Stimulated activated naive CD8-positive, alpha-beta T cell treated with anti-CD3 and anti-CD28 coated beads, Interleukin-15, Interleukin-2, amounts not matched to agents 100 U/mL and 50 U/mL, for 24 hours (primary cell): ENCODE measurements around the gene CEP70.
"Not testable (repeated sequence)": the region's sequence is repeated elsewhere in the genome, so short reads cannot be mapped to it uniquely, and the experiment has no call there.

Experiments used
- ATAC-seq: fragments of 150-1000 bp; cut with Tn5 transposase; one replicate; pipeline ENCODE4 v1.10.0; 2021
- DNase-seq: peaks from one replicate; pipeline ENCODE4 v3.0.0; 2021

CEP70 gene

GRCh38 chr3:138591392-138591791, 2.7 kb downstream of the CEP70 start:
- DNase-seq, result no peak
- no peak for ATAC-seq

- no peak for DNase-seq
- ATAC-seq, result no peak
Measured at GRCh38 chr3:138588445-138588844, 5.6 kb downstream of the CEP70 start.

- ATAC-seq (no peak), DNase-seq (no peak)
Measured at GRCh38 chr3:138587374-138587773, 6.7 kb downstream of the CEP70 start.

GRCh38 chr3:138578961-138579574, 15.0 kb downstream of the CEP70 start:
- ATAC-seq, result no peak

GRCh38 chr3:138578141-138578540, 15.9 kb downstream of the CEP70 start:
- DNase-seq, result no peak
- ATAC-seq, result peak; percentile 49

More at GRCh38 chr3:138578961-138579574, 15.0 kb downstream of the CEP70 start:
- DNase-seq, result no peak

GRCh38 chr3:138573138-138573537, 20.9 kb downstream of the CEP70 start:
- ATAC-seq, result no peak
- DNase-seq, result no peak

- DNase-seq, ATAC-seq: not testable (repeated sequence)
Measured at GRCh38 chr3:138569624-138570023, 24.4 kb downstream of the CEP70 start.

- peak; percentile 14 for ATAC-seq
- DNase-seq, result no peak
Measured at GRCh38 chr3:138569090-138569489, 25.0 kb downstream of the CEP70 start.

GRCh38 chr3:138567403-138567802, 26.7 kb downstream of the CEP70 start:
- ATAC-seq (no peak), DNase-seq (no peak)

- DNase-seq, ATAC-seq: not testable (repeated sequence)
Measured at GRCh38 chr3:138566293-138566692, 27.8 kb downstream of the CEP70 start.

- not testable (repeated sequence) for DNase-seq, ATAC-seq
Measured at GRCh38 chr3:138562902-138563301, 31.2 kb downstream of the CEP70 start.

GRCh38 chr3:138560501-138560900, 33.6 kb downstream of the CEP70 start:
- no peak for ATAC-seq

GRCh38 chr3:138559134-138559533, 34.9 kb downstream of the CEP70 start:
- DNase-seq (no peak), ATAC-seq (no peak)

More at GRCh38 chr3:138560501-138560900, 33.6 kb downstream of the CEP70 start:
- no peak for DNase-seq

GRCh38 chr3:138554775-138555174, 39.3 kb downstream of the CEP70 start:
- not testable (repeated sequence) for DNase-seq, ATAC-seq

- not testable (repeated sequence) for DNase-seq, ATAC-seq
Measured at GRCh38 chr3:138550958-138551357, 43.1 kb downstream of the CEP70 start.

- ATAC-seq (no peak), DNase-seq (no peak)
Measured at GRCh38 chr3:138549179-138549977, 44.7 kb downstream of the CEP70 start.

GRCh38 chr3:138547342-138547975, 46.6 kb downstream of the CEP70 start:
- no peak for DNase-seq
- ATAC-seq, result no peak

GRCh38 chr3:138544546-138544945, 49.5 kb downstream of the CEP70 start:
- ATAC-seq, result no peak

GRCh38 chr3:138542977-138543376, 51.1 kb downstream of the CEP70 start:
- DNase-seq (no peak), ATAC-seq (no peak)

More at GRCh38 chr3:138544546-138544945, 49.5 kb downstream of the CEP70 start:
- no peak for DNase-seq

GRCh38 chr3:138539352-138539751, 54.7 kb downstream of the CEP70 start:
- ATAC-seq, result no peak
- no peak for DNase-seq

GRCh38 chr3:138521445-138521844, 72.6 kb downstream of the CEP70 start:
- not testable (repeated sequence) for DNase-seq

GRCh38 chr3:138513090-138513843, 80.8 kb downstream of the CEP70 start:
- DNase-seq (no peak), ATAC-seq (peak; percentile 82)

More at GRCh38 chr3:138521445-138521844, 72.6 kb downstream of the CEP70 start:
- not testable (repeated sequence) for ATAC-seq
